ENCODE measurements around the gene PINLYP. TPM values are rescaled to one million over a fixed set of nuclear protein-coding genes. Genes with fewer than 3 reads are reported as not detected.

Gene PINLYP
- total RNA-seq, 1 experiment from 2014 or later = 6.4 TPM

DNA sequence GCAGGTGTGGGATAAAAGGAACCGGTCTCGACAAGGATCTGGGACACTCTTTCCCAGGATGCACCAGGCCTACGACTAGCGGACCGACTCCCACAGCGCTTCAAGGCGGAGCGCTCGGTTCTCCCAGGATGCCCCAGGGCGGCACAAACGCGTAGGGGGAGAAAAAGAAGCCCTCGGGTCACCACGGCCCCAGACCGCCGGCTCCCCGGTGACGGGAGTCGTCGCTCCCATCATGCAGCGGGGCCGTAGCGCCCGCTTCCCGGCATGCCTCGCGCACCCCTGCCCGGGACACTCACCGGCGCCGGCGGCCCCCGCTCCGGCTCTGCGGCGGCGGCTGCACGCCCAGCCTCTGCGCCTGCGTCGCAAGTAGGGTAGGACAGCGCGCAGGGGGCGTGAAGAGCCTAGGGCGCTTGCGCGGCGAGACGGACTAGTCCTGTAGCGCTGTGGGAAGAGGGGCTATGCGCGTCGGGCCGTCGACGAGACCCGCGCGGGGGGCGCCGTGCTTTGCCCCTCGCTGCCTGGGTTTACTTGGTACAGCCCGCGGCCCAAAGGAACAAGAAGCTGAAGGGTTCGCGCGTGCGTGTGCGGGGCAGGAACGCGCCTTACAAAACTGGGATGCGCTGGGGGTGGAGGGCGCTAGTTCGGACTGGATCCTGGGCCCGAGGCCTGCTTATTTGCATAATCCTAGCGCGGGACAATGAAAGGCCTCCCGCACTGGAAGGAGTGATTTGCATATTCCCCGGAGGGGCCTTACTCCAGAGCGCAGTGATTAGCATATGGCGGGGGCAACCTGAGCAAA is 43.9 kb downstream of the PINLYP start, which contains the start of gene ZNF428 (continued):
- TF ChIP-seq, protein P1, sequence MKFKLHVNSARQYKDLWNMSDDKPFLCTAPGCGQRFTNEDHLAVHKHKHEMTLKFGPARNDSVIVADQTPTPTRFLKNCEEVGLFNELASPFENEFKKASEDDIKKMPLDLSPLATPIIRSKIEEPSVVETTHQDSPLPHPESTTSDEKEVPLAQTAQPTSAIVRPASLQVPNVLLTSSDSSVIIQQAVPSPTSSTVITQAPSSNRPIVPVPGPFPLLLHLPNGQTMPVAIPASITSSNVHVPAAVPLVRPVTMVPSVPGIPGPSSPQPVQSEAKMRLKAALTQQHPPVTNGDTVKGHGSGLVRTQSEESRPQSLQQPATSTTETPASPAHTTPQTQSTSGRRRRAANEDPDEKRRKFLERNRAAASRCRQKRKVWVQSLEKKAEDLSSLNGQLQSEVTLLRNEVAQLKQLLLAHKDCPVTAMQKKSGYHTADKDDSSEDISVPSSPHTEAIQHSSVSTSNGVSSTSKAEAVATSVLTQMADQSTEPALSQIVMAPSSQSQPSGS (CRISPR knock-in tag; IDR thresholded peaks at IDR 0.05; ENCODE audit: borderline replicate concordance, low read depth) = no peak
- TF ChIP-seq, protein P2, sequence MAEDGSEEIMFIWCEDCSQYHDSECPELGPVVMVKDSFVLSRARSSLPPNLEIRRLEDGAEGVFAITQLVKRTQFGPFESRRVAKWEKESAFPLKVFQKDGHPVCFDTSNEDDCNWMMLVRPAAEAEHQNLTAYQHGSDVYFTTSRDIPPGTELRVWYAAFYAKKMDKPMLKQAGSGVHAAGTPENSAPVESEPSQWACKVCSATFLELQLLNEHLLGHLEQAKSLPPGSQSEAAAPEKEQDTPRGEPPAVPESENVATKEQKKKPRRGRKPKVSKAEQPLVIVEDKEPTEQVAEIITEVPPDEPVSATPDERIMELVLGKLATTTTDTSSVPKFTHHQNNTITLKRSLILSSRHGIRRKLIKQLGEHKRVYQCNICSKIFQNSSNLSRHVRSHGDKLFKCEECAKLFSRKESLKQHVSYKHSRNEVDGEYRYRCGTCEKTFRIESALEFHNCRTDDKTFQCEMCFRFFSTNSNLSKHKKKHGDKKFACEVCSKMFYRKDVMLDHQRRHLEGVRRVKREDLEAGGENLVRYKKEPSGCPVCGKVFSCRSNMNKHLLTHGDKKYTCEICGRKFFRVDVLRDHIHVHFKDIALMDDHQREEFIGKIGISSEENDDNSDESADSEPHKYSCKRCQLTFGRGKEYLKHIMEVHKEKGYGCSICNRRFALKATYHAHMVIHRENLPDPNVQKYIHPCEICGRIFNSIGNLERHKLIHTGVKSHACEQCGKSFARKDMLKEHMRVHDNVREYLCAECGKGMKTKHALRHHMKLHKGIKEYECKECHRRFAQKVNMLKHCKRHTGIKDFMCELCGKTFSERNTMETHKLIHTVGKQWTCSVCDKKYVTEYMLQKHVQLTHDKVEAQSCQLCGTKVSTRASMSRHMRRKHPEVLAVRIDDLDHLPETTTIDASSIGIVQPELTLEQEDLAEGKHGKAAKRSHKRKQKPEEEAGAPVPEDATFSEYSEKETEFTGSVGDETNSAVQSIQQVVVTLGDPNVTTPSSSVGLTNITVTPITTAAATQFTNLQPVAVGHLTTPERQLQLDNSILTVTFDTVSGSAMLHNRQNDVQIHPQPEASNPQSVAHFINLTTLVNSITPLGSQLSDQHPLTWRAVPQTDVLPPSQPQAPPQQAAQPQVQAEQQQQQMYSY (CRISPR knock-in tag; IDR thresholded peaks at IDR 0.05) = peak; percentile 54
- TF ChIP-seq PREB (CRISPR knock-in tag; IDR thresholded peaks at IDR 0.05; ENCODE audit: borderline replicate concordance) (peak; percentile 78; the same call in 1 of the 2 replicates), TEAD1 (CRISPR knock-in tag; IDR thresholded peaks at IDR 0.05) (peak; percentile 83), ZBTB21 (CRISPR knock-in tag; IDR thresholded peaks at IDR 0.05; ENCODE audit: borderline replicate concordance) (peak; percentile 6; the same call in 1 of the 2 replicates), SMAD3 (CRISPR knock-in tag; IDR thresholded peaks at IDR 0.05; ENCODE audit: borderline replicate concordance) (no peak), JUN (CRISPR knock-in tag; IDR thresholded peaks at IDR 0.05) (peak; percentile 87; the same call in 1 of the 2 replicates), AR (CRISPR knock-in tag; IDR thresholded peaks at IDR 0.05) (no peak), GABPB1 (CRISPR knock-in tag; IDR thresholded peaks at IDR 0.05) (peak; percentile 56; the same call in 1 of the 2 replicates), ZNF121 (CRISPR knock-in tag; IDR thresholded peaks at IDR 0.05) (no peak), HMGA2 (CRISPR knock-in tag; IDR thresholded peaks at IDR 0.05) (no peak), KAT7 (CRISPR knock-in tag; IDR thresholded peaks at IDR 0.05; ENCODE audit: borderline replicate concordance) (0 out of 2 replicates have a peak, but pooled peaks have one; percentile 52), ZSCAN18 (CRISPR knock-in tag; IDR thresholded peaks at IDR 0.05) (no peak), ZNF416 (CRISPR knock-in tag; IDR thresholded peaks at IDR 0.05) (no peak), SMAD4 (CRISPR knock-in tag; IDR thresholded peaks at IDR 0.05) (peak; percentile 55; the same call in 1 of the 2 replicates), NR3C1 (CRISPR knock-in tag; conservative IDR thresholded peaks at IDR 0.05; ENCODE audit: low read depth) (no peak), ZNF232 (CRISPR knock-in tag; IDR thresholded peaks at IDR 0.05) (no peak)
- TF ChIP-seq, protein P3, sequence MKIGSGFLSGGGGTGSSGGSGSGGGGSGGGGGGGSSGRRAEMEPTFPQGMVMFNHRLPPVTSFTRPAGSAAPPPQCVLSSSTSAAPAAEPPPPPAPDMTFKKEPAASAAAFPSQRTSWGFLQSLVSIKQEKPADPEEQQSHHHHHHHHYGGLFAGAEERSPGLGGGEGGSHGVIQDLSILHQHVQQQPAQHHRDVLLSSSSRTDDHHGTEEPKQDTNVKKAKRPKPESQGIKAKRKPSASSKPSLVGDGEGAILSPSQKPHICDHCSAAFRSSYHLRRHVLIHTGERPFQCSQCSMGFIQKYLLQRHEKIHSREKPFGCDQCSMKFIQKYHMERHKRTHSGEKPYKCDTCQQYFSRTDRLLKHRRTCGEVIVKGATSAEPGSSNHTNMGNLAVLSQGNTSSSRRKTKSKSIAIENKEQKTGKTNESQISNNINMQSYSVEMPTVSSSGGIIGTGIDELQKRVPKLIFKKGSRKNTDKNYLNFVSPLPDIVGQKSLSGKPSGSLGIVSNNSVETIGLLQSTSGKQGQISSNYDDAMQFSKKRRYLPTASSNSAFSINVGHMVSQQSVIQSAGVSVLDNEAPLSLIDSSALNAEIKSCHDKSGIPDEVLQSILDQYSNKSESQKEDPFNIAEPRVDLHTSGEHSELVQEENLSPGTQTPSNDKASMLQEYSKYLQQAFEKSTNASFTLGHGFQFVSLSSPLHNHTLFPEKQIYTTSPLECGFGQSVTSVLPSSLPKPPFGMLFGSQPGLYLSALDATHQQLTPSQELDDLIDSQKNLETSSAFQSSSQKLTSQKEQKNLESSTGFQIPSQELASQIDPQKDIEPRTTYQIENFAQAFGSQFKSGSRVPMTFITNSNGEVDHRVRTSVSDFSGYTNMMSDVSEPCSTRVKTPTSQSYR (CRISPR knock-in tag; IDR thresholded peaks at IDR 0.05) = 0 out of 2 replicates have a peak, but pooled peaks have one; percentile 36
- TF ChIP-seq, protein P4, sequence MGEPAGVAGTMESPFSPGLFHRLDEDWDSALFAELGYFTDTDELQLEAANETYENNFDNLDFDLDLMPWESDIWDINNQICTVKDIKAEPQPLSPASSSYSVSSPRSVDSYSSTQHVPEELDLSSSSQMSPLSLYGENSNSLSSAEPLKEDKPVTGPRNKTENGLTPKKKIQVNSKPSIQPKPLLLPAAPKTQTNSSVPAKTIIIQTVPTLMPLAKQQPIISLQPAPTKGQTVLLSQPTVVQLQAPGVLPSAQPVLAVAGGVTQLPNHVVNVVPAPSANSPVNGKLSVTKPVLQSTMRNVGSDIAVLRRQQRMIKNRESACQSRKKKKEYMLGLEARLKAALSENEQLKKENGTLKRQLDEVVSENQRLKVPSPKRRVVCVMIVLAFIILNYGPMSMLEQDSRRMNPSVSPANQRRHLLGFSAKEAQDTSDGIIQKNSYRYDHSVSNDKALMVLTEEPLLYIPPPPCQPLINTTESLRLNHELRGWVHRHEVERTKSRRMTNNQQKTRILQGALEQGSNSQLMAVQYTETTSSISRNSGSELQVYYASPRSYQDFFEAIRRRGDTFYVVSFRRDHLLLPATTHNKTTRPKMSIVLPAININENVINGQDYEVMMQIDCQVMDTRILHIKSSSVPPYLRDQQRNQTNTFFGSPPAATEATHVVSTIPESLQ (CRISPR knock-in tag; IDR thresholded peaks at IDR 0.05) = no peak
- TF ChIP-seq, protein P5, sequence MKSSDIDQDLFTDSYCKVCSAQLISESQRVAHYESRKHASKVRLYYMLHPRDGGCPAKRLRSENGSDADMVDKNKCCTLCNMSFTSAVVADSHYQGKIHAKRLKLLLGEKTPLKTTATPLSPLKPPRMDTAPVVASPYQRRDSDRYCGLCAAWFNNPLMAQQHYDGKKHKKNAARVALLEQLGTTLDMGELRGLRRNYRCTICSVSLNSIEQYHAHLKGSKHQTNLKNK (CRISPR knock-in tag; IDR thresholded peaks at IDR 0.05) = no peak
- TF ChIP-seq, protein P6, sequence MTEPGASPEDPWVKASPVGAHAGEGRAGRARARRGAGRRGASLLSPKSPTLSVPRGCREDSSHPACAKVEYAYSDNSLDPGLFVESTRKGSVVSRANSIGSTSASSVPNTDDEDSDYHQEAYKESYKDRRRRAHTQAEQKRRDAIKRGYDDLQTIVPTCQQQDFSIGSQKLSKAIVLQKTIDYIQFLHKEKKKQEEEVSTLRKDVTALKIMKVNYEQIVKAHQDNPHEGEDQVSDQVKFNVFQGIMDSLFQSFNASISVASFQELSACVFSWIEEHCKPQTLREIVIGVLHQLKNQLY (CRISPR knock-in tag; IDR thresholded peaks at IDR 0.05) = peak; percentile 17; the same call in 1 of the 2 replicates

Measured in WTC11 (cell line).